ENCODE data around the gene CYGB.

The CYGB gene

DNA sequence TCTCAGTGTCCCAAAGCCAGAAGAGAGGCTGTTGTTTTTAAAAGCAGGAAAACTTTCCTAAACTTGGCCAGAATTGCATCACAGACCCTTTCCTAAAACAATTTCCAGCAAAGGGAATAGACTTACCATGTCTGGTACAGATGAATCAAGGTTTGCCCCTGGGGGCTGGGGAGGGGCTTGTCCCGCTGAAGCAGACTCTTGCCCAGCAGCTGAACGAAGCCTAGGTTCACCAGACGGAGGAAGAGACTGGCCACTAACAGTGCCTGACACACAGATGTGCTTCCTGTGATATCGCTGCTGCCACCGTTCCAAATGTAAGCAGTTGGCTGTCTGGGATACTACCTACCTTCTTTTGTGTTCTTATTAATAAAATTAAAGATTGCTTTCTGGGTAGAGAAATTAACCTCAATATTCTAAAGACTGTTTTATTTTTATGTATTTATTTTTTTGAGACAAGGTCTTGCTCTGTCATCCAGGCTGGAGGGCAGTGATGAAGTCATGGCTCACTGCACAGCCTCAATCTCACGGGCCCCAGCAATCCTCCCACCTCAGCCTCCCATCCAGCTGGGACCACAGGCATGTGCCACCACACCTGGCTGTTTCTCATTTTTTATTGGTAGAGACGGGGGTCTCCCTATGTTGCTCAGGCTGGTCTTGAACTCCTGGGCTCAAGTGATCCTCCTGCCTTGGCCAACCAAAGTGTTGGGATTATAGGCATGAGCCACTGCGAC lies 15.8 kb upstream of the CYGB start:
- Histone ChIP-seq H3K27ac (ENCODE audit: low read length) (no peak overlapping the region), H4K20me1 (ENCODE audit: insufficient read depth, low read length) (no peaks in the 10 kb centered on the region; the same call in 1 of the 2 replicates), H3K4me3 (ENCODE audit: low read depth in 1 of 2, low read length in 2 of 2) (no peak overlapping the region), H3K9me3 (ENCODE audit: insufficient read depth, low read length, severe bottlenecking) (no peaks in the 10 kb centered on the region), H3K4me2 (ENCODE audit: insufficient read depth, low read length) (no peak overlapping the region), H2AFZ (ENCODE audit: low read depth, low read length) (no peak overlapping the region), H3K79me2 (ENCODE audit: insufficient read depth, low read length) (peaks cover 20% of the 10 kb centered on the region), H3K9ac (ENCODE audit: low read depth, low read length) (no peak overlapping the region), H3K27me3 (ENCODE audit: insufficient read depth, low read length, poor library complexity) (no peaks in the 10 kb centered on the region), H3K4me1 (ENCODE audit: insufficient read depth, low read length) (peaks cover 10% of the 10 kb centered on the region), H3K36me3 (ENCODE audit: insufficient read depth, low read length) (peaks cover 4% of the 10 kb centered on the region; the same call in 1 of the 2 replicates)
- no peak for ATAC-seq (ENCODE audit: insufficient read depth, low read depth)
- no peak for DNase-seq
- TF ChIP-seq, protein P1, sequence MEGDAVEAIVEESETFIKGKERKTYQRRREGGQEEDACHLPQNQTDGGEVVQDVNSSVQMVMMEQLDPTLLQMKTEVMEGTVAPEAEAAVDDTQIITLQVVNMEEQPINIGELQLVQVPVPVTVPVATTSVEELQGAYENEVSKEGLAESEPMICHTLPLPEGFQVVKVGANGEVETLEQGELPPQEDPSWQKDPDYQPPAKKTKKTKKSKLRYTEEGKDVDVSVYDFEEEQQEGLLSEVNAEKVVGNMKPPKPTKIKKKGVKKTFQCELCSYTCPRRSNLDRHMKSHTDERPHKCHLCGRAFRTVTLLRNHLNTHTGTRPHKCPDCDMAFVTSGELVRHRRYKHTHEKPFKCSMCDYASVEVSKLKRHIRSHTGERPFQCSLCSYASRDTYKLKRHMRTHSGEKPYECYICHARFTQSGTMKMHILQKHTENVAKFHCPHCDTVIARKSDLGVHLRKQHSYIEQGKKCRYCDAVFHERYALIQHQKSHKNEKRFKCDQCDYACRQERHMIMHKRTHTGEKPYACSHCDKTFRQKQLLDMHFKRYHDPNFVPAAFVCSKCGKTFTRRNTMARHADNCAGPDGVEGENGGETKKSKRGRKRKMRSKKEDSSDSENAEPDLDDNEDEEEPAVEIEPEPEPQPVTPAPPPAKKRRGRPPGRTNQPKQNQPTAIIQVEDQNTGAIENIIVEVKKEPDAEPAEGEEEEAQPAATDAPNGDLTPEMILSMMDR (IDR thresholded peaks at IDR 0.05; ENCODE audit: borderline replicate concordance, extremely low read depth, low read length, poor library complexity, severe bottlenecking): no peak
- TF ChIP-seq EZH2 (IDR thresholded peaks at IDR 0.05; ENCODE audit: borderline replicate concordance, low read depth, low read length, severe bottlenecking): no peak

DNA sequence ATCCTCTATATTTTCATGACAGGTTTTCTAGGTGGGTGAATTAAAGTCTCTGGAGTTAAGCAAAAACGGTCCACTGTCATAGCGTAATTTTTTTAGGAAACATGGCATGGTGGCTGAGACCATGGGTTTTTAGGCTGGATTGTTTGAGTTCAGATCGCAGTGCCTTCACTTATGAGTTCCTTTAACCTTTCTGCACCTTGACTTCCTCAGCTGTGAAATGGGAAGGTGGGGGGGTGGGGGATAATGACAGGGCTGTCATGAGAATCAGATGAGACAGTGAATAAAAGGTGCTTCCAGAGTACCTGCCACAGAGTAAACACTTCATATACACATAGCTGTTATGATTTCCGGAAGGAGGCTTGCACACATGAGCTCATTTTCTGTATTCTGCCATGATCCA lies 14.2 kb upstream of the CYGB start:
- peaks cover 15% of the 10 kb centered on the region for H3K4me1 ChIP-seq (ENCODE audit: insufficient read depth, low read length)
- DNase-seq: no peak
- TF ChIP-seq, protein P1 (IDR thresholded peaks at IDR 0.05; ENCODE audit: borderline replicate concordance, extremely low read depth, low read length, poor library complexity, severe bottlenecking): no peak
- TF ChIP-seq EZH2 (IDR thresholded peaks at IDR 0.05; ENCODE audit: borderline replicate concordance, low read depth, low read length, severe bottlenecking): no peak

DNA sequence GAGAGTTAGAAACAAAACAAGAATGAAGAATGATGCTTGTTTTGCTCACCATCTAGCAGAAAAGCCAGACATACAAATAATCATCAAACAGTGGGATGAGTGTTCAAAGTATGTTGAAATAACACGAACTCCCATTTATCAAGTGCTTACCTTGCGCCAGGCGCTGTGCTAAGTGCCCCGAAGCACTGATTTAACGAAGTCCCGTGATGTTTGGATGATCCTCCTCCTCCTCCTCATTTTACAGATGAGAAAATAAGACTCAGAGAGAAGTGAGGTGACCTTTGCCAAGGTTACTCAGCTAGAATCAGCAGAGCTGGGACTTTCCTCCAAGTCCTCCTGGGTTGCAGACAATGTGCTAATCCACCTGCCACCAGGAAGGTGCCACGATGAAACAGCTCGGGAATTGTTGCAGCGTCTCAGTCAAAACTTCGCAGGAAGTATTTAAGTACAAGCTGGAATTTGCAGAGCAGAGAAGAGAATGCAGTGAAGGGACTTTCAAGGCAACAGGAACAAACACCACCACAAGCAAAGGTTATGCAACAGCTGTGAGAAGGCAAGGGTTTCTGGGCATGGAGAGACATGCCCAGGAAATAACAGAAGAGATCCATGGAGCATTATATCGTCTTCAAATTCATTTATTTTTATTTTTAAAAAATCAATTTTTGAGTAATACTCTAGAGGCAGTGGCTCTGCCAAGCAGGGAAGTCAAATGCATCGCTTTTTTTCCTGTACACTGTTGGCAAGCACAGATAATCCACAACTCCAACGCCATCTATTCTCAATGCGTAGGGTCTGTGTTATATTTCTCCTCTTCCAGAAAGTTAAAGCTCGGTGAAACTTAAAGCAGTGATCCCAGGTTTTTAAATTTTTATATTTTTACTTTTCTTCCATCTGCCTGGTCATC lies 13.5 kb upstream of the CYGB start:
- Histone ChIP-seq H3K79me2 (ENCODE audit: insufficient read depth, low read length) (no peaks in the 10 kb centered on the region), H3K4me1 (ENCODE audit: insufficient read depth, low read length) (peaks cover 11% of the 10 kb centered on the region), H4K20me1 (ENCODE audit: insufficient read depth, low read length) (no peaks in the 10 kb centered on the region; the same call in 1 of the 2 replicates), H3K4me2 (ENCODE audit: insufficient read depth, low read length) (no peak overlapping the region), H3K27me3 (ENCODE audit: insufficient read depth, low read length, poor library complexity) (no peaks in the 10 kb centered on the region), H3K9me3 (ENCODE audit: insufficient read depth, low read length, severe bottlenecking) (no peaks in the 10 kb centered on the region), H2AFZ (ENCODE audit: low read depth, low read length) (no peak overlapping the region), H3K27ac (ENCODE audit: low read length) (no peak overlapping the region), H3K4me3 (ENCODE audit: low read depth in 1 of 2, low read length in 2 of 2) (no peak overlapping the region), H3K36me3 (ENCODE audit: insufficient read depth, low read length) (no peaks in the 10 kb centered on the region), H3K9ac (ENCODE audit: low read depth, low read length) (no peak overlapping the region)
- DNase-seq: no peak
- ATAC-seq (ENCODE audit: insufficient read depth, low read depth): no peak
- TF ChIP-seq, protein P1 (IDR thresholded peaks at IDR 0.05; ENCODE audit: borderline replicate concordance, extremely low read depth, low read length, poor library complexity, severe bottlenecking): no peak
- no peak for TF ChIP-seq EZH2 (IDR thresholded peaks at IDR 0.05; ENCODE audit: borderline replicate concordance, low read depth, low read length, severe bottlenecking)

More for the DNA sequence above, 14.2 kb upstream of the CYGB start:
- Histone ChIP-seq H3K9ac (ENCODE audit: low read depth, low read length) (no peak overlapping the region), H3K4me2 (ENCODE audit: insufficient read depth, low read length) (no peak overlapping the region), H2AFZ (ENCODE audit: low read depth, low read length) (no peak overlapping the region), H3K27ac (ENCODE audit: low read length) (no peak overlapping the region), H3K79me2 (ENCODE audit: insufficient read depth, low read length) (peaks cover 4% of the 10 kb centered on the region), H3K9me3 (ENCODE audit: insufficient read depth, low read length, severe bottlenecking) (no peaks in the 10 kb centered on the region), H3K36me3 (ENCODE audit: insufficient read depth, low read length) (no peaks in the 10 kb centered on the region), H3K4me3 (ENCODE audit: low read depth in 1 of 2, low read length in 2 of 2) (no peak overlapping the region), H3K27me3 (ENCODE audit: insufficient read depth, low read length, poor library complexity) (no peaks in the 10 kb centered on the region), H4K20me1 (ENCODE audit: insufficient read depth, low read length) (no peaks in the 10 kb centered on the region; the same call in 1 of the 2 replicates)
- ATAC-seq (ENCODE audit: insufficient read depth, low read depth): no peak

All from DND-41 (cell line).